HG02678 (cell line): Measurements from ENCODE around the gene CHMP5.

Experiments
- ATAC-seq: cut with Tn5 transposase; IDR thresholded peaks from one replicate; pipeline ENCODE4 v1.9.1; 2021; ENCODE audit warnings: mild to moderate bottlenecking, moderate library complexity; ENCODE audit not compliant: unreplicated experiment

Gene CHMP5

GRCh38 chr9:33273266-33273971 is 8.6 kb downstream of the CHMP5 start:
- no peak for ATAC-seq

GRCh38 chr9:33273972-33274328 is 9.1 kb downstream of the CHMP5 start:
- no peak for ATAC-seq

GRCh38 chr9:33277484-33277883 is 12.6 kb downstream of the CHMP5 start:
- ATAC-seq, result no peak

- ATAC-seq, result no peak
Measured at GRCh38 chr9:33285502-33285901, 20.7 kb downstream of the CHMP5 start.

- no peak for ATAC-seq
Measured at GRCh38 chr9:33287087-33287490, 22.2 kb downstream of the CHMP5 start.

- no peak for ATAC-seq
Measured at GRCh38 chr9:33288235-33288634, 23.4 kb downstream of the CHMP5 start.

- ATAC-seq, result no peak
Measured at GRCh38 chr9:33288828-33289483, 24.1 kb downstream of the CHMP5 start.

GRCh38 chr9:33289496-33289895 is 24.6 kb downstream of the CHMP5 start:
- no peak for ATAC-seq

- no peak for ATAC-seq
Measured at GRCh38 chr9:33289936-33290246, 25.0 kb downstream of the CHMP5 start.

GRCh38 chr9:33290247-33291030 is 25.6 kb downstream of the CHMP5 start, which contains the start of gene NFX1:
Gene NFX1 (plus strand): TSS chr9:33290516. CDS start chr9:33290573, 57 bp downstream.
- peak; percentile 89 for ATAC-seq

- no peak for ATAC-seq
Measured at GRCh38 chr9:33291031-33291397, 26.2 kb downstream of the CHMP5 start.

GRCh38 chr9:33291901-33292300 is 27.1 kb downstream of the CHMP5 start:
- no peak for ATAC-seq

- no peak for ATAC-seq
Measured at GRCh38 chr9:33293782-33294181, 28.9 kb downstream of the CHMP5 start.

- no peak for ATAC-seq
Measured at GRCh38 chr9:33294670-33295432, 30.0 kb downstream of the CHMP5 start.

- ATAC-seq, result peak; percentile 45
Measured at GRCh38 chr9:33295571-33295970, 30.7 kb downstream of the CHMP5 start.

- ATAC-seq, result peak; percentile 93
Measured at GRCh38 chr9:33297432-33297831, 32.6 kb downstream of the CHMP5 start.

- ATAC-seq, result no peak
Measured at GRCh38 chr9:33300546-33300945, 35.7 kb downstream of the CHMP5 start.

- no peak for ATAC-seq
Measured at GRCh38 chr9:33304362-33304761, 39.5 kb downstream of the CHMP5 start.

GRCh38 chr9:33306037-33306436 is 41.2 kb downstream of the CHMP5 start:
- ATAC-seq, result no peak

GRCh38 chr9:33307067-33307466 is 42.2 kb downstream of the CHMP5 start:
- ATAC-seq, result no peak

GRCh38 chr9:33309903-33310302 is 45.1 kb downstream of the CHMP5 start:
- ATAC-seq, result no peak
